SK-N-SH treated with all-trans-retinoic acid at 6 μM for 48 hours (cell line): ENCODE data around the gene RPL28.

Experiments used
- ARNTL ChIP-seq: fragments of 450-650 bp; formaldehyde crosslinking; IDR thresholded peaks from 2 replicates; pipeline ENCODE4 v1.5.0; 2020; ENCODE audit warnings: low read depth, mild to moderate bottlenecking, moderate library complexity, borderline replicate concordance
- ESRRG ChIP-seq: fragments of 250-450 bp; sonication (Bioruptor Pico); IDR thresholded peaks from 2 replicates; pipeline ENCODE4 v1.6.1; 2021; ENCODE audit warnings: mild to moderate bottlenecking
- SNAI2 ChIP-seq: fragments of 250-450 bp; sonication (Bioruptor Pico); IDR thresholded peaks from 2 replicates; pipeline ENCODE4 v1.5.0; 2020; ENCODE audit warnings: mild to moderate bottlenecking, moderate library complexity
- TCF4 ChIP-seq: fragments of 250-450 bp; sonication (Bioruptor Pico); IDR thresholded peaks from 2 replicates; pipeline ENCODE4 v1.8.0; 2021; ENCODE audit warnings: mild to moderate bottlenecking, moderate library complexity, borderline replicate concordance
- ZFP3 ChIP-seq: fragments of 250-450 bp; sonication (Bioruptor Pico); IDR thresholded peaks from 2 replicates; pipeline ENCODE4 v1.5.0; 2020; ENCODE audit warnings: mild to moderate bottlenecking, moderate library complexity
- TF ChIP-seq, protein P1 (sequence below): fragments of 250-450 bp; sonication (Bioruptor Pico); IDR thresholded peaks from 2 replicates; pipeline ENCODE4 v1.5.1; 2021; ENCODE audit warnings: mild to moderate bottlenecking, moderate library complexity
- TF ChIP-seq, protein P2 (sequence below): fragments of 250-450 bp; sonication (Bioruptor Pico); IDR thresholded peaks from 2 replicates; pipeline ENCODE4 v1.8.0; 2020; ENCODE audit warnings: mild to moderate bottlenecking, moderate library complexity, borderline replicate concordance
- TF ChIP-seq, protein P3 (sequence below): fragments of 250-450 bp; sonication (Bioruptor Pico); IDR thresholded peaks from 2 replicates; pipeline ENCODE4 v1.8.0; 2021; ENCODE audit warnings: low read depth, mild to moderate bottlenecking, moderate library complexity, borderline replicate concordance

DNA sequence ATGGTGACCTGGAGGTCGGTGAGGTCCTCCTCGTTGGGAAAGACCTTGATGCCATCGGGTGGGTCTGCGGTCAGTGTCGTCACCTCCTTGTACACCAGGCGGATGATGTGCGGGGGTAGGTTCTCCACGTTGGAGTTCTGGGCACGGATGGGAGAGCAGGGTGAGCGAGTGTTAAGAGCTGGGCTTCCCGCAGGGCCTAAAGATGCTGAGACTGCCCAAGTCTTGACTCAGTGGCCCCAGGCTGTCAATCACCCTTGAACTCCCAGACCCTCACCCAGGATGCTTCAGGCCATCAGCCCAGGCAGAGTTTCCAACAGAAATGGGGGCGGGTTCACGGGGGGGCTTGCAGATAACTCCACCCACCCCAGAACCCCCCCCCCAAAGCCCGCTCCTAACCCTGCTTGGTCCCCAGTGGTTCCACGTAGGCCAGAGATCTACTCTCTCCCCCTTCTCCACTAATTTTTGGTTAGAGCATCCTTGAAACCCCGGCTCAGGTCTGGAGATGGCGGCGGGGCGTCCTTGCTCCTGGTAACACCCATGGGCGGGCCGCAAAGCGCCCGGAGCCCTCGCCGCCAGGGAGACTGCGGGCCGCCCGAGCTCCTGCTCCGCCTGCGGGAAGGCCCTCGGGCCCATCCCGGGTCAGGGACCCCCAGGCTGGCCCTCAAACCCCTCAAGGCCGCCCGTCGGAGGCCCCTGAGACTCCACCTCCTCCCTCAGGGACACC, 21.3 kb downstream of the RPL28 start:
- TF ChIP-seq, protein P1, sequence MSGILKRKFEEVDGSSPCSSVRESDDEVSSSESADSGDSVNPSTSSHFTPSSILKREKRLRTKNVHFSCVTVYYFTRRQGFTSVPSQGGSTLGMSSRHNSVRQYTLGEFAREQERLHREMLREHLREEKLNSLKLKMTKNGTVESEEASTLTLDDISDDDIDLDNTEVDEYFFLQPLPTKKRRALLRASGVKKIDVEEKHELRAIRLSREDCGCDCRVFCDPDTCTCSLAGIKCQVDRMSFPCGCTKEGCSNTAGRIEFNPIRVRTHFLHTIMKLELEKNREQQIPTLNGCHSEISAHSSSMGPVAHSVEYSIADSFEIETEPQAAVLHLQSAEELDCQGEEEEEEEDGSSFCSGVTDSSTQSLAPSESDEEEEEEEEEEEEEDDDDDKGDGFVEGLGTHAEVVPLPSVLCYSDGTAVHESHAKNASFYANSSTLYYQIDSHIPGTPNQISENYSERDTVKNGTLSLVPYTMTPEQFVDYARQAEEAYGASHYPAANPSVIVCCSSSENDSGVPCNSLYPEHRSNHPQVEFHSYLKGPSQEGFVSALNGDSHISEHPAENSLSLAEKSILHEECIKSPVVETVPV, result no peak
- TF ChIP-seq SNAI2 (CRISPR knock-in tag) (no peak), TCF4 (no peak), ESRRG (CRISPR knock-in tag) (no peak), ZFP3 (CRISPR knock-in tag) (no peak), ARNTL (CRISPR knock-in tag) (no peak)
- TF ChIP-seq, protein P2, sequence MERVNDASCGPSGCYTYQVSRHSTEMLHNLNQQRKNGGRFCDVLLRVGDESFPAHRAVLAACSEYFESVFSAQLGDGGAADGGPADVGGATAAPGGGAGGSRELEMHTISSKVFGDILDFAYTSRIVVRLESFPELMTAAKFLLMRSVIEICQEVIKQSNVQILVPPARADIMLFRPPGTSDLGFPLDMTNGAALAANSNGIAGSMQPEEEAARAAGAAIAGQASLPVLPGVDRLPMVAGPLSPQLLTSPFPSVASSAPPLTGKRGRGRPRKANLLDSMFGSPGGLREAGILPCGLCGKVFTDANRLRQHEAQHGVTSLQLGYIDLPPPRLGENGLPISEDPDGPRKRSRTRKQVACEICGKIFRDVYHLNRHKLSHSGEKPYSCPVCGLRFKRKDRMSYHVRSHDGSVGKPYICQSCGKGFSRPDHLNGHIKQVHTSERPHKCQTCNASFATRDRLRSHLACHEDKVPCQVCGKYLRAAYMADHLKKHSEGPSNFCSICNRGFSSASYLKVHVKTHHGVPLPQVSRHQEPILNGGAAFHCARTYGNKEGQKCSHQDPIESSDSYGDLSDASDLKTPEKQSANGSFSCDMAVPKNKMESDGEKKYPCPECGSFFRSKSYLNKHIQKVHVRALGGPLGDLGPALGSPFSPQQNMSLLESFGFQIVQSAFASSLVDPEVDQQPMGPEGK, result no peak
- TF ChIP-seq, protein P3, sequence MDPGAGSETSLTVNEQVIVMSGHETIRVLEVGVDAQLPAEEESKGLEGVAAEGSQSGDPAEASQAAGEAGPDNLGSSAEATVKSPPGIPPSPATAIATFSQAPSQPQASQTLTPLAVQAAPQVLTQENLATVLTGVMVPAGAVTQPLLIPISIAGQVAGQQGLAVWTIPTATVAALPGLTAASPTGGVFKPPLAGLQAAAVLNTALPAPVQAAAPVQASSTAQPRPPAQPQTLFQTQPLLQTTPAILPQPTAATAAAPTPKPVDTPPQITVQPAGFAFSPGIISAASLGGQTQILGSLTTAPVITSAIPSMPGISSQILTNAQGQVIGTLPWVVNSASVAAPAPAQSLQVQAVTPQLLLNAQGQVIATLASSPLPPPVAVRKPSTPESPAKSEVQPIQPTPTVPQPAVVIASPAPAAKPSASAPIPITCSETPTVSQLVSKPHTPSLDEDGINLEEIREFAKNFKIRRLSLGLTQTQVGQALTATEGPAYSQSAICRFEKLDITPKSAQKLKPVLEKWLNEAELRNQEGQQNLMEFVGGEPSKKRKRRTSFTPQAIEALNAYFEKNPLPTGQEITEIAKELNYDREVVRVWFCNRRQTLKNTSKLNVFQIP, result no peak
